ENCODE results near the gene SUMO2. TPM values are rescaled to one million over a fixed set of nuclear protein-coding genes. Genes with fewer than 3 reads are reported as not detected.
A peak's percentile ranks its signal among the peaks of the same experiment; 100 is the strongest.

Gene SUMO2
- total and polyA plus RNA-seq, 9 of the 15 experiments (the other 6 are each of a cell fraction or from before 2014, with no cell fraction given): 157 to 733 (median 419) TPM

DNA sequence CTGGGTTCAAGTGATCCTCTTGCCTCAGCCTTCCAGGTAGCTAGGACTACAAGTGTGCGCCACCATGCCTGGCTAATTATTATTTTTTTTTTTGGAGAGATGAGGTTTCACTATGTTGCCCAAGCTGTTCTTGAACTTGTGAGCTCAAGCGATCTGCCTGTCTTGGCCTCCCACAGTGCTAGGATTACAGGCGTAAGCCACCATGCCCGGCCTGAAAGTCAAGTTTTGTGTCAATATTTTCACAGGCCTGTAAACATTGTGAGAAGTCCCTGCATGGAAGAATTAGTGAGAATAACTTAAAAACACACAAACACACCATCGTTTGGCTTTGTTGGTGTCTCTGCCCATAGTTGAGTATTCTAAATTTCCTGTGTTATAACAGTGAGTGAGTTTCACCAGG lies 45.0 kb upstream of the SUMO2 start:
- POLR2A ChIA-PET: interaction anchor here (0.7 to 4.4 kb wide), 4 partner anchors 10 to 89 kb away, joined by 3 to 38 read pairs (median 12); no protein-coding TSS in a partner anchor
- intact Hi-C loops (cut with micrococcal nuclease): no loop called here
- H3K36me3 ChIP-seq (ENCODE audit: control insufficient read depth, insufficient read depth, low read length): peaks cover 89% of the 10 kb centered on the region

DNA sequence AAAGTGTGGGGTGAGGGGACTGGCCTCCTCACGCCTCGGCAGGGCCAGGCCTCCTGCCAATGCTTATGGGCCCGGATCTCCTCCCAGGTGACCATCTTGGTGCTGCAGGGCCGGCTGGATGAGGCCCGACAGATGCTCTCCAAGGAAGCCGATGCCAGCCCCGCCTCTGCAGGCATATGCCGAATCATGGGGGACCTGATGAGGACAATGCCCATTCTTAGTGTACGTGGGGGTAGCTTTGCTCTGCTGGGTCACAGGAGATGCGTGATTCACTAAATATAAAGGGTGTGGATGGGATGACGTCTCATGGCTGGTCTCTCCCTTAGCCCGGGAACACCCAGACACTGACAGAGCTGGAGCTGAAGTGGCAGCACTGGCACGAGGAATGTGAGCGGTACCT lies 42.3 kb upstream of the SUMO2 start:
- 90% methylated on average over 14 of the region's 14 CpGs for WGBS (ENCODE audit: insufficient coverage, low coverage, missing lambda C conversion rate)
- Histone ChIP-seq H3K27me3 (ENCODE audit: control insufficient read depth in 2 of 2, insufficient read depth in 2 of 2, low read length in 2 of 2) (no peaks in the 10 kb centered on the region), H3K36me3 (ENCODE audit: control insufficient read depth, insufficient read depth, low read length) (peaks cover 78% of the 10 kb centered on the region), H3K79me2 (ENCODE audit: control insufficient read depth, insufficient read depth, low read length) (0 out of 3 replicates have a peak, but pooled peaks cover 5% of the 10 kb centered on the region), H3K4me3 (no peak overlapping the region), H4K20me1 (replicated peaks; ENCODE audit: control insufficient read depth, insufficient read depth, low read length) (no peaks in the 10 kb centered on the region), H3K9ac (ENCODE audit: insufficient read depth in 1 of 2, low read depth in 2 of 2, low read length in 2 of 2) (0 out of 4 replicates have a peak overlapping the region, but pooled peaks of 1 of the 2 experiments have one; percentile 41), H3K4me1 (replicated peaks in 1 of 2; ENCODE audit: control insufficient read depth in 2 of 2, insufficient read depth in 2 of 2, low read length in 2 of 2) (no peaks in the 10 kb centered on the region), H3K9me1 (ENCODE audit: control insufficient read depth, insufficient read depth, low read length) (no peaks in the 10 kb centered on the region), H3K9me3 (replicated peaks; ENCODE audit: control insufficient read depth, insufficient read depth, low read depth, low read length) (no peaks in the 10 kb centered on the region), H3K27ac (ENCODE audit: extremely low read depth, low read depth, low read length) (no peak overlapping the region), H2AFZ (ENCODE audit: low read depth, low read length) (no peak overlapping the region), H3K4me2 (ENCODE audit: insufficient read depth, low read length) (no peak overlapping the region)
- in situ Hi-C loops (cut with MboI) (no loop called here), intact Hi-C loops (cut with micrococcal nuclease) (no loop called here)
- no TSS peak for BruUV-seq (replicated peaks)
- no peak for FAIRE-seq
- CTCF ChIA-PET (ENCODE audit: low intra/inter-chr PET ratio): no interaction called here
- no peak for DNase-seq (ENCODE audit: extremely low read depth in 1 of 4, low spot score in 3 of 4)
- POLR2A ChIA-PET: interaction anchor here (0.8 to 1.9 kb wide), 5 partner anchors 10 to 154 kb away, joined by 3 to 6 read pairs (median 4); partner anchors contain the start of gene MRPS7
- no peak for ATAC-seq
- TF ChIP-seq ZNF77 (CRISPR knock-in tag; IDR thresholded peaks at IDR 0.05) (no peak), JUND (IDR thresholded peaks at IDR 0.05; ENCODE audit: borderline replicate concordance, low read depth, low read length) (no peak), JUND (tag; IDR thresholded peaks at IDR 0.05; ENCODE audit: borderline replicate concordance, low read depth, low read length) (no peak), TFAM (CRISPR knock-in tag; conservative IDR thresholded peaks at IDR 0.05) (no peak), ZFPM2 (CRISPR knock-in tag; IDR thresholded peaks at IDR 0.05) (no peak), IRF2 (CRISPR knock-in tag; IDR thresholded peaks at IDR 0.05) (peak; percentile 49; the same call in 1 of the 2 replicates)

More for the DNA sequence above, 45.0 kb upstream of the SUMO2 start:
- FAIRE-seq: no peak
- no peak for DNase-seq (ENCODE audit: extremely low read depth in 1 of 4, low spot score in 3 of 4)
- no peaks in the 10 kb centered on the region for H4K20me1 ChIP-seq (replicated peaks; ENCODE audit: control insufficient read depth, insufficient read depth, low read length)
- no peaks in the 10 kb centered on the region for H3K9me1 ChIP-seq (ENCODE audit: control insufficient read depth, insufficient read depth, low read length)
- in situ Hi-C loops (cut with MboI): no loop called here
- H3K4me1 ChIP-seq (replicated peaks in 1 of 2; ENCODE audit: control insufficient read depth in 2 of 2, insufficient read depth in 2 of 2, low read length in 2 of 2): no peaks in the 10 kb centered on the region
- TF ChIP-seq NEUROD1 (IDR thresholded peaks at IDR 0.05; ENCODE audit: borderline replicate concordance, low read depth, low read length, partially characterized antibody): no peak
- H3K9ac ChIP-seq (ENCODE audit: insufficient read depth in 1 of 2, low read depth in 2 of 2, low read length in 2 of 2): no peak overlapping the region
- no peaks in the 10 kb centered on the region for H3K79me2 ChIP-seq (ENCODE audit: control insufficient read depth, insufficient read depth, low read length)
- no peak overlapping the region for H3K27ac ChIP-seq (ENCODE audit: extremely low read depth, low read depth, low read length)
- BruUV-seq (replicated peaks): no TSS peak
- 93% methylated on average over 5 of the region's 5 CpGs for WGBS (ENCODE audit: insufficient coverage, low coverage, missing lambda C conversion rate)
- H3K4me3 ChIP-seq: no peak overlapping the region
- ATAC-seq: no peak
- H2AFZ ChIP-seq (ENCODE audit: low read depth, low read length): no peak overlapping the region
- no peaks in the 10 kb centered on the region for H3K9me3 ChIP-seq (replicated peaks; ENCODE audit: control insufficient read depth, insufficient read depth, low read depth, low read length)
- CTCF ChIA-PET (ENCODE audit: low intra/inter-chr PET ratio): interaction anchor here (0.7 kb wide), 1 partner anchor 266 kb away, joined by 3 read pairs; no protein-coding TSS in a partner anchor
- H3K27me3 ChIP-seq (ENCODE audit: control insufficient read depth in 2 of 2, insufficient read depth in 2 of 2, low read length in 2 of 2): no peaks in the 10 kb centered on the region
- H3K4me2 ChIP-seq (ENCODE audit: insufficient read depth, low read length): no peak overlapping the region

Measured in K562 (cell line).